Activated gamma-delta T cell treated with Interleukin-2 at 50 U/mL for 16 hours (primary cell): ENCODE results near the gene CLMN.
"Not testable (repeated sequence)": the region's sequence is repeated elsewhere in the genome, so short reads cannot be mapped to it uniquely, and the experiment has no call there.

ENCODE experiments used
- DNase-seq: peaks from one replicate; pipeline ENCODE4 v3.0.0-alpha.2; 2020

CLMN gene

GRCh38 chr14:95151561-95151960 is 168.1 kb downstream of the CLMN start:
- DNase-seq, result no peak

- no peak for DNase-seq
Observed at GRCh38 chr14:95150910-95151309, 168.8 kb downstream of the CLMN start.

GRCh38 chr14:95149441-95149840 is 170.3 kb downstream of the CLMN start:
- DNase-seq, result no peak

DNA sequence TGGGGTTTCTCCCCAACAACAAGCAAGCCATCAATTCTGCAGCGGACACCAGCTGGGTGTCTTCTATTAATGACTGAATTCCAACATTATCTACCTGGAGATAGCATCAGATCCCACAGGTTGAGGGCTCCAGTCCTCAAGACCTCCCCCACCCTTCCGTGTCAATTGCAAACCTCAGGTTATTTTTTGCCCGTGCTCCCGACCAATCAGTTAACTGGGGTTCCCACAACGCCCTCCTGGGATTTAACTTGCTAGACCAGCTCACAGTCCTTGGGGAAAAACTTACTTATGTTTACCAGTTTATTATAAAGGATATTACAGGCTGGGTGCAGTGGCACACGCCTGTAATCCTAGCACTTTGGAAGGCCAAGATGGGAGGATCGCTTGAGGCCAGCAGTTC is 172.1 kb downstream of the CLMN start:
- no peak for DNase-seq

DNA sequence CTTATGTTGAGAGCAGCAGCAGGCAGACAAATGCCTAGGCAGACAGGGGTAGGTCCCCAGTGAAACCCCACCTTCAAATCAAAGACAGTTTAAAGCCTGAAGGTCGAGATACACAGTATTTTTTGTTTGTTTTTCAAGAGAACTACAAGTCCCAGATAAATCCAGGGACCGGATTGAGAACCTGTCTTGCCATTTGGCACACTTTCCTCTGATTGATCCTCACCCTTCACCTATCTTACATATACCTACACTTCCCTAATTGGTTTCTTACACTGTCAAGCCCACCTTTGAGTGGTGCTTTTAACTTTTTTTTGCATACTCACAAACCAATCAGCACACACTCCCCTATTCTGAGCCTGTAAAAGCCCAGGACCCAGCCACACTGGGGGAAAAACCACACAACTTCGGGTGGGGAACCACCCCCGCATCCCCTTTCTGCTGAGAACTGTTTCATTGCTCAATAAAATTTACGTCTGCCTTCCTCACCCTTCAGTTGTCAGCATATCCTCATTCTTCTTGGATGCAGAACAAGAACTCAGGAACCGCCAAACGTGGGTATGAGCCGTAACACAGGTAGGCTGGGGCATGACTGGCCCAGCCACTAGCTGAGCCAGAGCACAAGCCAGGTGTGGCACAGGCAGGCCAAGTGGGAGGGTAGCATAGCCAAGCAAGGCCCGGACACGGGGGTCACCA is 173.5 kb downstream of the CLMN start:
- DNase-seq, result no peak

DNA sequence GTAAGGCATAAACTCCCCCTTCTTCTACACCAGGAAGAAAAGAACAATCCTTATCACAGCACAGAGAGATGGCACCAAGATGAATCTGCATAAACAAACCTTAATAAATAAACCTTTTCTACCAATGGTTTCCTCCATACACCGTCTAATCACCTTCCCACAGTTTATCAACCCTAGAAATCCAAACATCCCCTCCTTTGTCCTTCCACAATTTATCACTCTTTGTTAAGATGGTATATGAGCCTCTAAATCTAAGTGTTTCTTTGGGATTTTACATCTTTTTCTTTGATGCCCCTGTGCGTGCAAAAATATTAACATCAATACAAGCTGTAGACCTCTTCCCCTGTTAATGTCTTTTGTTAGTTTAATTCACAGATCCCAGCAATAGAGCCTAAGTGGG is 174.9 kb downstream of the CLMN start:
- no peak for DNase-seq

GRCh38 chr14:95143808-95144620 is 175.7 kb downstream of the CLMN start:
- no peak for DNase-seq

- DNase-seq, result no peak
Observed at GRCh38 chr14:95142208-95142607, 177.5 kb downstream of the CLMN start.

GRCh38 chr14:95141684-95142083 is 178.0 kb downstream of the CLMN start:
- no peak for DNase-seq

DNA sequence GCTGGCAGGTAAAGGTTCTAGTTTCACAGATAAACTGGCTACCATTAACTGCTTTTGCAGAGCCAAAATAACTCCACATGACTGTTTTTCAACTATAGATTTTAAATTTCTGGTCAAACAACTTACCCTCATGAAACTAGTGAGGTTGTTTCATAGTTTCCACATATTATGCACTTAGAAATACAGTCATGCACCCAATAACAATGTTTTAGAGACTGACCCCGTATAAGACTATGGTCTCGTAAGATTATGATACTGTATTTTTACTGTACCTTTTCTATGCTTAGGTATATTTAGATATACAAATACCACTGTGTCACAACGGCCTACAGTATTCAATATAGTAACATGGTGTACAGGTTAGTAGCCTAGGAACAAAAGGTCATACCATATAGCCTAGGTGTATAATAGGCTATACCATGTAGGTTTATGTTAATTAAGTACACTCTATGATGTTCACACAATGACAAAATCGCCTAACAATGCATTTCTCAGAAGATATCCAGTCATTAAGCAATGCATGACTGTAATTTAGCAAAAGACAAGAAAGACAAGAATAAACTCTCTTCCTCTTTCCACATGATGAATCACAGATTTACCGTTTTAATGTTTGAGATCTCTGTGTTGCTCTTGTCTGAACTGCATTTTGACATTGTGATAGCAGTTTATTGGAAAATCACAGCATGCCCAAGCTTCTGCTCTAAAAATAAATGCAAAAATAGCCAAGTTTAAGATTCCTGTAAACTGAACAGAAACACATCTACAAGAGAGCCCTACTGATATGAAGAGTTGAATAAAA is 179.4 kb downstream of the CLMN start:
- DNase-seq, result no peak

DNA sequence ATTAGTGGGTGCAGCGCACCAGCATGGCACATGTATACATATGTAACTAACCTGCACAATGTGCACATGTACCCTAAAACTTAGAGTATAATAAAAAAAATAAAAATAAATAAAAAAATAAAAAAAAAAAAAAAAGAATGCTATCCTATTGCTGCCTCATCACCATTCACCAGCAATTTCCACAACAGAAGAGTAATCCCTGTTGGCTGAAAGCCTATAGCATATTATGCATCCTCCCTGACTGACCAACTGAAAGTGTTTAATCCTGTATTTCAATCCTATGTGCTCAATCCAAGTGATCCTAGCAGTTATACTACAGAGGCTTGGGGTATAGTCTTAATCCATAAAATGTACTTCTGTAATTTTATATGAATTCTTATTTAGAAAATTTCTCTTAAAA is 180.8 kb downstream of the CLMN start:
- no peak for DNase-seq

- not testable (repeated sequence) for DNase-seq
Observed at GRCh38 chr14:95138455-95138854, 181.3 kb downstream of the CLMN start.

- no peak for DNase-seq
Observed at GRCh38 chr14:95137804-95138167, 181.9 kb downstream of the CLMN start.

GRCh38 chr14:95137164-95137803 is 182.4 kb downstream of the CLMN start:
- no peak for DNase-seq

DNA sequence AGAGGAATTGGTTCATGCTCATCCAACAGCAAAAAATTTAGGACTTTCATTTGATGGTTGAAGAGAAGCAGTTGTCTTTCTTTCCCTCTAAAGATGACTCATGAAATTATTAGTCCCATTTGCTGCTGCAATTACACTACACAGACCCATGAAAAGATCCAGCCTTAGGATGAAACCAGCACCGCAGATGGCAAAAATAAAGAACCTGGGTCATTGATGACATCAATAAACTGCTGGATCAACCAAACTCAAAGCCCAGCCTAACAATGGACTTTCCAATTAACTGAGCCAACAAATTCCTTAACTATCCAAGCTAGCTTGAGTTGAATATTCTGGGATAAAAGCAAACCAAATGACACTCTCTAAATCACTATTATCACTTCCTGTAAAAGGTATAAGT is 183.1 kb downstream of the CLMN start:
- no peak for DNase-seq

DNA sequence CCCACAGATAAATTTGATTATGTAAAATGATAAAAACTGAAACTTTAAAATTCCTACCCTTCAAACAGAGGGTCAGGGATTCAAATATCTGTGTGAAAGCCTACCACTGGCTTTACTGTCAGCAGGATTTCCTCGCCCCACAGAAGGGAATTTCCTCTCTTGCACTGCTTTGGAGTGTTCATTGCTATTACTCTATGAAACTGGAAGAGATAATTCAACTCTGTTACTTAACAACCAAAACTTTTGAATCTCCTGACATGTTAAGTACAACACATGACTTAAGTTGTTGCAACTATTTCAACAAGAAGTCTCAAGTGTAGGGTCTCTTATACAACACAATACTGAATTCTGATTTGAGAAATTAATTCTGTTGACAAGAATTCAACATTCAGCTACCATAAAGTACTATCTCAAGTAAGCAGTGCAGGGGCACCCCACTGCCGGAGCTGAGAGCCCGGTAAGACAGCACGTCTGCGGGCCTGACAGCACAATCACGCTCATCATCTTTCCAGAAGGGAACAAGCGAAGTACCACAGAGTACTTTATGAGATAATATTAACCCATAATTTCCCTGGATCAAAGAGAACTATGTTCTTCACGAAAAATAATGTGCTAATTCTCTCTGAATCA is 185.3 kb downstream of the CLMN start:
- DNase-seq, result no peak

GRCh38 chr14:95133282-95133681 is 186.4 kb downstream of the CLMN start:
- no peak for DNase-seq

- DNase-seq, result no peak
Observed at GRCh38 chr14:95132760-95133159, 186.9 kb downstream of the CLMN start.
